ENCODE data around the gene KCNK16. TPM values are rescaled to one million over a fixed set of nuclear protein-coding genes. Genes with fewer than 3 reads are reported as not detected.

KCNK16 gene
- total and polyA plus RNA-seq, 7 donors = not detected

DNA sequence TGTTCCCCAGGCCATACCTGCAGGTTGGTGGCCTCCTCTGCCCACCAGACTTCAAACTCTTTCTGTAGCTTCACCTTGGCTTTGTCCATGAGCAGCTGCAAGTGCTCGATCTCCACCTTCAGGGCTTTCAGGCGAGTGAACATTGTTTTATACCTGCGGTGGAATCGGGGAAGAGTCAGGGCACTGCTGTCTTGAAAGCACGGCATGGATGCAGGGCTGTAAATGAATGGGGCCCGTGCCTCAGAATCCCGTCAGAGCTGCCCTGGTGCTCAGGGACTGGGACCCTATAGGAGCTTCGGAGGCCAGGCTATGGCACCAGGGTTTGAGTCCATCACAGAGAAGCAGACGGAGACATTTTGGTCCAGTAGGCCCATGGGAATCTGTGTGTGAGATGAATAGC lies 37.9 kb upstream of the KCNK16 start:
- WGBS, 2 donors = 92 to 93% methylated on average over 9 of the region's 9 CpGs
- intact Hi-C loops (cut with DNase I) = loop anchor here (5.0 kb wide), 2 partner anchors 532 to 947 kb away; no protein-coding TSS in a partner anchor
- no peak for TF ChIP-seq EP300 (IDR thresholded peaks at IDR 0.05)
- TF ChIP-seq POLR2AphosphoS5 (IDR thresholded peaks at IDR 0.05) = no peak
- TF ChIP-seq CTCF (IDR thresholded peaks at IDR 0.05) = no peak
- no peak for TF ChIP-seq POLR2A (IDR thresholded peaks at IDR 0.05)
- peaks cover 0 to 5% (median 0%) of the 10 kb centered on the region in 4 donors for H3K4me1 ChIP-seq
- no peaks in the 10 kb centered on the region for H3K27me3 ChIP-seq
- no peaks in the 10 kb centered on the region for H3K9me3 ChIP-seq
- DNase-seq = no peak
- H3K27ac ChIP-seq = no peak overlapping the region
- H3K36me3 ChIP-seq = no peaks in the 10 kb centered on the region
- no peak overlapping the region for H3K4me3 ChIP-seq

DNA sequence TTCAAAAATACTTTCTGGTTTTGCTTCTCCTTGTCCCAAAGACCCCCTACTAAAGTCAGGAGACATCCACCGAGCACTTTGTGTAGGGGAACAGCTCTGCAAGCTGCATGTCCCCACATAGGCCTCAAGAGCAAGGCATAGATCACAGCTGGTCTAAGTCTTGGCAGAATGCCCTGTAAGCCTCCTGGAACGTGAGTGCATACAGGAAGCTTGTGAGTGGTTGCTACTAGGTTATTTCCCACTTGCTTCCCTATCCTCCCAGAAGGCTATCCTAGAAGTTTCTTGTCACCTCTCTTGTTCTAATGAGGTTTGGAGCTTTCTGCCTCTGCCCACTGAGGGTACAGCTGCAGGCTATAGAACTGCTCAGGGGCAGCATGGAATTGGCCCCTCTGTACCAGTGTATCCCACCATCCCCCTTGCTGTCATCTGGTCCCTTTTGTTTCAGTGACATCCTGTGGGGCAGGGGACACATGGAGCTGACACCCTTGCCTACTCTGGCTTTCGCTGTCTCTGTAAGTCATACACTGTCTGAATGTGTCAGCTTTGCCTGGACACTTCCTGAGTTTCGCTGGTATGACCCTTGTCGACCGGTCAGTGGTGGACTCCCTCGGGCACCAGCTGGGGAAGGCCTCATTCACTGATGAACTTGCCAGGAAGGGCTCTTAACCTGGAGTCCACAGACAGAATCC lies 35.6 kb upstream of the KCNK16 start:
- no peaks in the 10 kb centered on the region for H3K36me3 ChIP-seq
- 68 to 69% methylated on average over 7 of the region's 7 CpGs for WGBS, 2 donors
- DNase-seq = peak; percentile 76
- intact Hi-C loops (cut with DNase I) = no loop called here
- peaks cover 0 to 5% (median 0%) of the 10 kb centered on the region in 4 donors for H3K4me1 ChIP-seq
- no peaks in the 10 kb centered on the region for H3K27me3 ChIP-seq
- H3K27ac ChIP-seq = no peak overlapping the region
- no peak overlapping the region for H3K4me3 ChIP-seq
- no peak for TF ChIP-seq CTCF (IDR thresholded peaks at IDR 0.05)
- TF ChIP-seq POLR2A (IDR thresholded peaks at IDR 0.05) = no peak
- no peak for TF ChIP-seq EP300 (IDR thresholded peaks at IDR 0.05)
- TF ChIP-seq POLR2AphosphoS5 (IDR thresholded peaks at IDR 0.05) = no peak
- H3K9me3 ChIP-seq = no peaks in the 10 kb centered on the region

GRCh38 chr6:39353698-39354315 lies 31.3 kb upstream of the KCNK16 start:
- no peak for TF ChIP-seq POLR2A (IDR thresholded peaks at IDR 0.05)
- TF ChIP-seq CTCF (IDR thresholded peaks at IDR 0.05) = no peak
- TF ChIP-seq POLR2AphosphoS5 (IDR thresholded peaks at IDR 0.05) = no peak
- no peak for TF ChIP-seq EP300 (IDR thresholded peaks at IDR 0.05)
- H3K4me3 ChIP-seq = no peak overlapping the region
- no peaks in the 10 kb centered on the region for H3K36me3 ChIP-seq
- peaks cover 0 to 5% (median 0%) of the 10 kb centered on the region in 4 donors for H3K4me1 ChIP-seq
- no peak overlapping the region for H3K27ac ChIP-seq
- H3K9me3 ChIP-seq = no peaks in the 10 kb centered on the region
- no peaks in the 10 kb centered on the region for H3K27me3 ChIP-seq
- 93% methylated on average over 7 of the region's 7 CpGs for WGBS, 2 donors
- no peak for DNase-seq
- intact Hi-C loops (cut with DNase I) = no loop called here

DNA sequence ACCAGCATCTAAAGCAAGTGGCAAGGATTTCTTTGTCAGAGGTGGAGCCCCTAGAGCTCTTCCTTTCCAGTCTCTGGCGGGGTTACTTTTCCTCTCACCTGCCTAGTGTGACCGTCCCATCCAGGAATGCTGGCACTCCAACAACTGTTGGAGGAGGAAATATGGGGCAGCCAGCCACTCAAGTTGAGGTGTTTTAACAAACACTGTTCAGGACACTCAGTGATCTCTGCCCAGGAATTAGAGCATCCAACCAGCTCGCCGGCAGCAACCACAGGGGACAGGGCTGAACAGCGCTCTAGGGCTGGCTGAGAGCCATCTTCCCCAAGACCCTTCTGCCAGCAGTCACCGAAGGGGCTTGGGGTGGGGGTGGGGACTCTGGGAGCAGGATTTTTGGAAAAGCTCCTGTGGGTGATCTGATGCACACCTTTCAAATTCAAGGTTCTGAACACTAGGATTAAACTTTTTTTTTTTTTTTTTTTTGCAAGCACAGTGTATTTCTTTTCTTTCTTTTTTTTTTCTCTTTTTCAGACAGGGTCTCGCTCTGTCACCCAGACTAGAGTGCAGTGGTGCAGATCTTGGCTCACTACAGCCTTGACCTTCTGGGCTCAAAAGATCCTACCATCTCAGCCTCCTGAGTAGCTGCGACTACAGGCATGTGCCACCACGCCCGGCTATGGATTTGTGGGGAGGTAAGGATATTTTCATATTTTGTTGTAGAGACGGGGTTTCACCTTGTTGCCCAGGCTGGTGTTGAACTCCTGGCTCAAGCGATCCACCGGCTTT lies 28.4 kb upstream of the KCNK16 start:
- TF ChIP-seq EP300 (IDR thresholded peaks at IDR 0.05) (no peak), CTCF (IDR thresholded peaks at IDR 0.05) (no peak), POLR2A (IDR thresholded peaks at IDR 0.05) (no peak), POLR2AphosphoS5 (IDR thresholded peaks at IDR 0.05) (no peak)
- Histone ChIP-seq H3K36me3 (no peaks in the 10 kb centered on the region), H3K27ac (no peak overlapping the region), H3K4me3 (no peak overlapping the region), H3K27me3 (no peaks in the 10 kb centered on the region), H3K9me3 (no peaks in the 10 kb centered on the region), H3K4me1 (no peaks in the 10 kb centered on the region)
- no peak for DNase-seq
- 91% methylated on average over 13 of the region's 13 CpGs for WGBS, 2 donors
- intact Hi-C loops (cut with DNase I) = no loop called here
